Duodenal mucosa (tissue), 2 donors: ENCODE data around the gene BAZ1A.

Experiments used
- H3K27ac ChIP-seq: one replicate; pipeline ENCODE4 v1.7.0; 2013; ENCODE audit warnings: low read depth, low read length
- H3K27me3 ChIP-seq, 2 donors: one replicate each; pipeline ENCODE4 v1.7.0; 2013; ENCODE audit warnings: low read length in 2 of 2, control low read depth in 1 of 2; ENCODE audit not compliant: insufficient read depth in 2 of 2, control insufficient read depth in 1 of 2
- H3K36me3 ChIP-seq, 2 donors: one replicate each; pipeline ENCODE4 v1.7.0; 2013; ENCODE audit warnings: low read length in 2 of 2, control low read depth in 1 of 2; ENCODE audit not compliant: insufficient read depth in 2 of 2, control insufficient read depth in 1 of 2
- H3K4me1 ChIP-seq, 2 donors: one replicate each; pipeline ENCODE4 v1.7.0; 2013; ENCODE audit warnings: low read length in 2 of 2, control low read depth in 1 of 2; ENCODE audit not compliant: insufficient read depth in 2 of 2, control insufficient read depth in 1 of 2
- H3K4me3 ChIP-seq, 2 donors: one replicate each; pipeline ENCODE4 v1.7.0; 2013; ENCODE audit warnings: low read length in 2 of 2, low read depth in 1 of 2
- H3K9ac ChIP-seq, 2 donors: one replicate each; pipeline ENCODE4 v1.7.0; 2013; ENCODE audit warnings: low read length in 2 of 2, low read depth in 1 of 2
- H3K9me3 ChIP-seq, 2 donors: one replicate each; pipeline ENCODE4 v1.7.0; 2013; ENCODE audit warnings: low read length in 2 of 2, control low read depth in 1 of 2; ENCODE audit not compliant: control insufficient read depth in 1 of 2

BAZ1A gene

GRCh38 chr14:34713122-34713680 lies 162.0 kb downstream of the BAZ1A start:
- Histone ChIP-seq H3K27me3 (no peaks in the 10 kb centered on the region), H3K9me3 (no peaks in the 10 kb centered on the region), H3K4me1 (peaks cover 0 to 11% of the 10 kb centered on the region in 2 donors), H3K27ac (peak overlapping the region; percentile 27), H3K36me3 (no peaks in the 10 kb centered on the region), H3K4me3 (peak overlapping the region; percentile 71 to 73), H3K9ac (peak overlapping the region; percentile 65 to 77)

DNA sequence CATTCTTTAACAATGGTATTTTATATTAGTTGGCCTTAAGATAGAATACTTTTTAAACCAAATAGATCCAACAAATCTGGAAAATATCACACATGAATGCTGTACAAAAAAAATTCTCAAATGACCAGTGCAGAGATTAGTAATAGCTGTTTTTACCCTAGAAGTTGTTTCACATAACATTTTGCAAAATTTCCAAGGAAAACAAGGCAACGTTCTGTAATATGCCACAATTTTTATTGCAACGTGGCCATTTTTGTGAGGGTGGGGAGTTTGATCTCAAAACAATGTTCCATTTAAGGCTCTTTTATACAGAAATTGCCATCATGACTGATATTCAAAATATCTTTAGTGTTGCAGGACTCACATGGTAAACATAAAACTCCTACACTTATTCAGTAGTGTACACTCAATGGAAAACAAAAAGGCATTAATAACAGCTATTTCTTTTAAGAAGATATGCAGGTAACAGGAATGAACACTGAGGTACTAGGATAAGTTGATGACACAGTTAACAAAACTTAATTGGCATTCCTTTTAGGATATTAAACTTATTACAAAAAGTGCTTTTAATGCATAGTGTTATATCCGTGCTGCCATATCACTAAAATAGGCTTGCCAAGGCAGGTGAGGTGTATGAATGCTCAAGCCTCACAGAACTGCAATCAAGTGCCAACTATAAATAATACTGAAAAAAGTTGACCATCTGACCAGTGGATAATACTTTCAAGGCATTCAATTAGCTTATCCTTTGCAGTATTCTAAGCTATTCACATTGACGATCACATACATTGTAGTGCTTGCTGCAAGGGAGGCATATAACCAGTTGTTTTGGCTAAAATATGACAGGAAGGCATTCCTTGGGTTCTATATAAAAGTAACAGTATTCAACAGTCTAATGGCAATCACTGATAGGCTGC lies 163.1 kb downstream of the BAZ1A start:
- H3K27ac ChIP-seq = no peak overlapping the region
- H3K9me3 ChIP-seq = no peaks in the 10 kb centered on the region
- H3K36me3 ChIP-seq = no peaks in the 10 kb centered on the region
- H3K27me3 ChIP-seq = no peaks in the 10 kb centered on the region
- H3K9ac ChIP-seq = no peak overlapping the region
- H3K4me1 ChIP-seq = peaks cover 0 to 11% of the 10 kb centered on the region in 2 donors
- no peak overlapping the region for H3K4me3 ChIP-seq

DNA sequence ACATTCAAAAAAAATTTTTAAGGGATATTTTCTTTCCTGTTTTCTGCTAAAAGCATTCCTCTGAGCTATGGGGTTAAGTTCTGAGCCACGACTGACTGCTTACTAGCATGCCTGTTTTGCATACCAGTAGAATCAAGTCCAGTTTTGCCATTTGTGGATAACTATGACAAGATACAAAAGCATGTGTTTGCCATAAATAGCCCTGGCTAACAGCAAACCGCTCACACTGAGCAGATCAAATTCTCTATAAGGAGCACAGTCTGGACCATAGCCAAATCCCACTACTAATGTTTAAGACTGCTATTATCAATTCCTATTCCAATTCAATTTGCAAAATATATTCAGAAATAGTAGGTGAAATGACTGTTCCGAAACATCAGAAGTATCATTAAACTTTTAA lies 164.0 kb downstream of the BAZ1A start:
- H3K9ac ChIP-seq = no peak overlapping the region
- no peaks in the 10 kb centered on the region for H3K27me3 ChIP-seq
- H3K4me3 ChIP-seq = no peak overlapping the region
- H3K9me3 ChIP-seq = no peaks in the 10 kb centered on the region
- no peaks in the 10 kb centered on the region for H3K36me3 ChIP-seq
- H3K4me1 ChIP-seq = peaks cover 0 to 11% of the 10 kb centered on the region in 2 donors
- H3K27ac ChIP-seq = no peak overlapping the region

DNA sequence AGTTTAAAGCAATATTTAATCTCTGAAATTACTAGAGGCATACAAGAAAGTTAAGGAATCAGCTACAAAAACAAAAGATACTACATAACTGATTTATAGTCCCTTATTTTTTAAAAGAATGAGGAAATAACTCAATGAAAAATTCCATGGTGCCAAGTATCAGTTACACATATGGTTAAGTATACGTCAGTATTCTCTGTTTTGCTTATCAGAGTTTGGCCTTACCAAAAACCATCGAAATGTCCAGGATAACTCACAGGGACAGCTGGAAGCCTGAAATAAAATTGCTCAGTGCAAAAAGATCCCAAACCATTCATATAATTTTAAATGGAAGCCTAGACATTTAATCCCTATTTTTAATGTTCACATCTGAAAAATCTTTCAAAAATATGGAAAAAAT lies 164.4 kb downstream of the BAZ1A start:
- Histone ChIP-seq H3K36me3 (no peaks in the 10 kb centered on the region), H3K27me3 (no peaks in the 10 kb centered on the region), H3K27ac (no peak overlapping the region), H3K4me3 (no peak overlapping the region), H3K9ac (no peak overlapping the region), H3K4me1 (peaks cover 0 to 11% of the 10 kb centered on the region in 2 donors), H3K9me3 (no peaks in the 10 kb centered on the region)

GRCh38 chr14:34710006-34710405 lies 165.2 kb downstream of the BAZ1A start:
- Histone ChIP-seq H3K27ac (no peak overlapping the region), H3K27me3 (no peaks in the 10 kb centered on the region), H3K36me3 (no peaks in the 10 kb centered on the region), H3K4me1 (peaks cover 0 to 7% of the 10 kb centered on the region in 2 donors), H3K4me3 (no peak overlapping the region), H3K9ac (no peak overlapping the region), H3K9me3 (no peaks in the 10 kb centered on the region)

GRCh38 chr14:34707722-34708121 lies 167.4 kb downstream of the BAZ1A start:
- H3K27ac ChIP-seq = no peak overlapping the region
- no peak overlapping the region for H3K4me3 ChIP-seq
- H3K9ac ChIP-seq = no peak overlapping the region
- H3K36me3 ChIP-seq = no peaks in the 10 kb centered on the region
- H3K27me3 ChIP-seq = no peaks in the 10 kb centered on the region
- no peaks in the 10 kb centered on the region for H3K9me3 ChIP-seq
- H3K4me1 ChIP-seq = peaks cover 0 to 5% of the 10 kb centered on the region in 2 donors
